ENCODE results near the gene CIAPIN1.

DNA sequence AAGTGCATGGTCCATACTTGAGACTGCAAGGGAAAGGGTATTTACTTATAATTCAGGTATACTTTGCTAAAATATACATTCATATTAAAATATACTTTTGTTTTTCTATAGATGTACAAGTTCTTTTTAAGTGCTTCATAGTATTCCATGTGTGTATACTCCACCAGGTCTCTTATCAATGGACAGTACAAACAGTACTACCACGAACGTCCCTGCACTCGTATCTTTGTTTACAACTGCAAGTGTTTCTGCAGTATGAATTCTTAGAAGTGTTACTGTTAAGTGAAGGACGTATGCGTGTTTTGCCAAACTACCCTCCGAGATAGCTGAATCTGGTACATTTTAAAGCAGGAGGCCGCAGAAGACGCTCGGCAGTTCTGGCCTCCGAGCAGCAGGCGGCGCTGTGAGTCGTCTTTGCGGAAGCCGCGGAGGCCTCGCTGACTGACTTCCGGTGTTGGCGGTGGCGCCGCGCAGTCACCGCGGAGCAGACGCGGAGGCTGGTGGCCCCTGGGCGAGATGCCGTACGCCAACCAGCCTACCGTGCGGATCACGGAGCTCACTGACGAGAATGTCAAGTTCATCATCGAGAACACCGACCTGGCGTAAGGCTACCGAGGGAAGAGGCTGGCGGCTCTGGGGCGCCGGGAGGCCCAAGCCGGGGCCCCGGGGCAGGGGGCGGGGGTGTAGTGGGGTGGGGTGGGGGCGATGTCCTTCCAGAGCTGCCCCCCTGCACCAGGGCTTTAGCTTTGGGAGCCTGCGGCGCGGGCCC, 15.2 kb upstream of the CIAPIN1 start, which contains the start of gene POLR2C:
- TF ChIP-seq, protein P1, sequence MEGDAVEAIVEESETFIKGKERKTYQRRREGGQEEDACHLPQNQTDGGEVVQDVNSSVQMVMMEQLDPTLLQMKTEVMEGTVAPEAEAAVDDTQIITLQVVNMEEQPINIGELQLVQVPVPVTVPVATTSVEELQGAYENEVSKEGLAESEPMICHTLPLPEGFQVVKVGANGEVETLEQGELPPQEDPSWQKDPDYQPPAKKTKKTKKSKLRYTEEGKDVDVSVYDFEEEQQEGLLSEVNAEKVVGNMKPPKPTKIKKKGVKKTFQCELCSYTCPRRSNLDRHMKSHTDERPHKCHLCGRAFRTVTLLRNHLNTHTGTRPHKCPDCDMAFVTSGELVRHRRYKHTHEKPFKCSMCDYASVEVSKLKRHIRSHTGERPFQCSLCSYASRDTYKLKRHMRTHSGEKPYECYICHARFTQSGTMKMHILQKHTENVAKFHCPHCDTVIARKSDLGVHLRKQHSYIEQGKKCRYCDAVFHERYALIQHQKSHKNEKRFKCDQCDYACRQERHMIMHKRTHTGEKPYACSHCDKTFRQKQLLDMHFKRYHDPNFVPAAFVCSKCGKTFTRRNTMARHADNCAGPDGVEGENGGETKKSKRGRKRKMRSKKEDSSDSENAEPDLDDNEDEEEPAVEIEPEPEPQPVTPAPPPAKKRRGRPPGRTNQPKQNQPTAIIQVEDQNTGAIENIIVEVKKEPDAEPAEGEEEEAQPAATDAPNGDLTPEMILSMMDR (IDR thresholded peaks at IDR 0.05): peak; percentile 97
- peak; percentile 41 to 91 for TF ChIP-seq POLR2A (IDR thresholded peaks at IDR 0.05)

All from uterus (tissue), 2 donors.